ENCODE measurements around the gene TMA7B. TPM values are rescaled to one million over a fixed set of nuclear protein-coding genes. Genes with fewer than 3 reads are reported as not detected.
"Not testable (repeated sequence)": the region's sequence is repeated elsewhere in the genome, so short reads cannot be mapped to it uniquely, and the experiment has no call there.

The TMA7B gene
- polyA plus RNA-seq, 1 donor, result 0.21 TPM

DNA sequence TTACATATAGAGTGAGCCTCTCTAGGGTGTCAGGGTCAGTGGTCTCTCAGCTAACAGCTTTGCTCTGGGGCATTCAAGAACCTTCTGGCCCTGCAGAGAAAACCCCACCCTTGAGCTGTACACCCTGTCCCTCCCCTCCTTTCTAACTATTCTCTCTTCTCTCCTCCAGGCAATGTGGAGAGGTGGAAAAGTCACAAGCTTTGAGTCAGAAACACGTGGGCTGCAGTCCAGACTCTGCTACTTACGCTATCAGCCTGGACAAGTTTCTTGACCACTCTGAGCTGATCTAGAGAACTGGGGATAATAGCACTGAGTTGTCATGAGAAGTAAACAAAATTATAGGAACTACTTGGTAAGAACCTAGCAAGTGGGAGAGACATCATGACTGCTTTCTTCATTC lies 23.8 kb downstream of the TMA7B start:
- peaks cover 16% of the 10 kb centered on the region for H3K4me1 ChIP-seq (ENCODE audit: control insufficient read depth, insufficient read depth, low read length)
- H3K27ac ChIP-seq (ENCODE audit: low read length), result no peak overlapping the region
- no peaks in the 10 kb centered on the region for H3K27me3 ChIP-seq (ENCODE audit: control insufficient read depth, insufficient read depth, low read length)
- no CpG with 5 or more reads among the region's 2 CpGs for WGBS (ENCODE audit: insufficient coverage, low lambda C conversion rate)
- DNase-seq, result no peak
- H3K4me3 ChIP-seq (ENCODE audit: low read length), result no peak overlapping the region
- no peaks in the 10 kb centered on the region for H3K9me3 ChIP-seq (ENCODE audit: control insufficient read depth, low read depth, low read length)
- H3K36me3 ChIP-seq (ENCODE audit: control insufficient read depth, insufficient read depth, low read length), result no peaks in the 10 kb centered on the region

DNA sequence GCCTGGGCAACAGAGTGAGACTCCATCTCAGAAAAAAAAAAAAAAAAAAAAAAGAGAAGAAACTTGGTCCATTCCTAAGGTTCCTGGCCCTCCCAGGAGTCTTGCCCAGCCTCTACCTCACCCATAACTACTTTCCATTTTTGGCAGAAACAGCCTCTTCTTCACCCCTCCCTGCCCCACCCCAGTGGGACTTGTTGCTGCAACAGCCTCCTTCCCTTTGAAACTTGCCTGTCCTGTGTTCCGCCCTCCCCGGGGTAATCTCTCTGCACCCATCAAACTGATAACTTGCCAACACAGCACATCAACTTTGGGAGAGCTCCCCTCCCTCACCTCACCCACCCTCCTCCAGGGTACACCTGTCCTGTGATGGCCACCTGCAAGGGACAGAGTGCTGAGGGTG lies 24.5 kb downstream of the TMA7B start:
- WGBS (ENCODE audit: insufficient coverage, low lambda C conversion rate), result no CpG with 5 or more reads among the region's 2 CpGs
- no peaks in the 10 kb centered on the region for H3K36me3 ChIP-seq (ENCODE audit: control insufficient read depth, insufficient read depth, low read length)
- H3K4me3 ChIP-seq (ENCODE audit: low read length), result no peak overlapping the region
- no peaks in the 10 kb centered on the region for H3K27me3 ChIP-seq (ENCODE audit: control insufficient read depth, insufficient read depth, low read length)
- peaks cover 23% of the 10 kb centered on the region for H3K4me1 ChIP-seq (ENCODE audit: control insufficient read depth, insufficient read depth, low read length)
- peak overlapping the region; percentile 63 for H3K27ac ChIP-seq (ENCODE audit: low read length)
- no peak for DNase-seq
- no peaks in the 10 kb centered on the region for H3K9me3 ChIP-seq (ENCODE audit: control insufficient read depth, low read depth, low read length)

DNA sequence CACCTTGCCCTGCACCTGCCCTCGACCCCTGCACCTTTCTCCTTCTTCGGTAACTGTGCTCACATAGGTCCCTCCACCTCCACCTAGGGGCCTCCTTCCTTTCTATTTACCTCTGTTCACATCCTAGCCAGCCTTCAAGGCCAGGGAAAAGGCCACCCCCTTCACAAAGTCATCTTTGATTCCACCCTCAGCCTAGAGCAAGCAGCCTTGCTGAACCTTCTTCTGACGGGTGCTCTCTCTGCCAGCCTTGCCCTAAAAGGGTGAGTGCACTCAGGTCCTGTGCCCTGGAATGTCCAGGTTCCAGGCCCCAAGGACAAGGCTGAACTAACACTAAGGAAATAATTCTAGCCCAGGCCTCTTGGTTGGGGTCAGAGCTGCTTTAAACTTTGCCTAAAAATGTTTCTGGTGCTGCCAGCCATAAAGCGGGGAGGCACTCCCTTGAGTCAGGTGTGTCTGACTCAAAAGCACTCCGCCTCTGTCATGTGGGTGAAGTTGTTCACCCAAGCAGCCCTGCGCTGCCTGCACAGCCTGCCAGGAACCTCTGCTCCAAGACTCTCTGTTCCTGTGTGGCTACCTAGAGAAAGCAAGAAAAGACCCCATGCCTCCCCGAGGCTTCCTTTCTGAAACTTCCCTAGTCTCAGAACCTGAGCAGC lies 25.3 kb downstream of the TMA7B start:
- Histone ChIP-seq H3K9me3 (ENCODE audit: control insufficient read depth, low read depth, low read length) (no peaks in the 10 kb centered on the region), H3K4me1 (ENCODE audit: control insufficient read depth, insufficient read depth, low read length) (peaks cover 30% of the 10 kb centered on the region), H3K27ac (ENCODE audit: low read length) (peak overlapping the region; percentile 63), H3K4me3 (ENCODE audit: low read length) (no peak overlapping the region), H3K27me3 (ENCODE audit: control insufficient read depth, insufficient read depth, low read length) (no peaks in the 10 kb centered on the region), H3K36me3 (ENCODE audit: control insufficient read depth, insufficient read depth, low read length) (no peaks in the 10 kb centered on the region)
- peak; percentile 67 to 83 for DNase-seq
- WGBS (ENCODE audit: insufficient coverage, low lambda C conversion rate), result no CpG with 5 or more reads among the region's 7 CpGs

DNA sequence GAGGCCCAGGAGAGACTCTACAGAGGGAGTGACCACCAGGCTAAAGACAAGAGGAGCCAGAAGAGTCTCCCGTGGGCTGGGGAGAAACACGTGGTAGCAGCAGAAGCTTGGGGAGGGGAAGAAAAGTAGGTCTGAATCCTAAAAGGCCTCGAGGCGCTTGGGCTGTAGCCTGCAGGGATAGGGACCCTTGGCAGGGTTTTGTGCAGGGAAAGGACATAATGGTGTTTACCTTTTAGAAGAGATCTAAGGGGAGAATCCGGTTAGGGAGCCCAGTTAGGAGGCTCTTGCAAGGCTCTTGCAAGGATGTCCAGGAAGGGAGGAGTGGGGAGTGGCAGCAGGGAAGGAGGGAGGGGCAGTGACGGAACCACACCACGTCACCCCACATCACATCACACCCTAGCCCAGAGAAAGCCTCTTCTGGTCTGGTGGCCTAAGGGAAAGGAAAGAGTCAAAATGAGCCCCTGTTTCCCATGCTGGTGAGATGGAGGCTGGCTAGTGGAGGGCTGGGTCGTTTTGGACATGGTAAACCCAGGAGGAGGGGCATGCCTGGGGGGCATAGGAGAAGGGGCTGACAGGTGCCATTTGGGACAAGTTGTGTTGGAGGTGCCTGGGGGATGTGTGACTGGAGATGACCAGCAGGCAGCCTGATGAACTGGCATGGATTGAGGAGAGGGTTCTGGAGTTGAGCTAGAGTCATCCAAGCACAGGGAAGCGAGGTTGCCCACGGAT lies 28.4 kb downstream of the TMA7B start:
- Histone ChIP-seq H3K36me3 (ENCODE audit: control insufficient read depth, insufficient read depth, low read length) (no peaks in the 10 kb centered on the region), H3K27ac (ENCODE audit: low read length) (no peak overlapping the region), H3K4me3 (ENCODE audit: low read length) (no peak overlapping the region), H3K9me3 (ENCODE audit: control insufficient read depth, low read depth, low read length) (no peaks in the 10 kb centered on the region), H3K4me1 (ENCODE audit: control insufficient read depth, insufficient read depth, low read length) (peaks cover 42% of the 10 kb centered on the region), H3K27me3 (ENCODE audit: control insufficient read depth, insufficient read depth, low read length) (peaks cover under 1% of the 10 kb centered on the region)
- no peak for DNase-seq
- WGBS (ENCODE audit: insufficient coverage, low lambda C conversion rate), result 92% methylated on average over 2 of the region's 10 CpGs

DNA sequence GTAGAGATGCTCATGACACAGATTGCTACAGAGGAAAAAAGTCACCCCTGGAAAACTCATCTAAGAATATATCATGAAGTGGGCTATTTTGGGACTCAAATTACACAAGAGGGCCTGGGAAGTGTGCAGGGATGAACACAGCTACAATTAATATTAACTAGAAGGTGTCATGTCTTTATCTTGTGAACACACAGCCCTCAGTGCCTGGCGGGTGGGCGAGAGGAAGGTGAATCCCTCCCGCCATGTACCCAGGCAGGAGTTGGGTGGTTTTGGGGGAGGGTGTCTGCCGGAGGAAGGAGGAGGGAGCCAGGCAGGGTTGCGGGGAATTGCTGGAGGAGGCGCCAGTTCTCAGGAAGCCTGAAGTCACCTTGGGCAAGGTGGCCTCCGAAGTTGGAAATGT lies 29.4 kb downstream of the TMA7B start:
- WGBS (ENCODE audit: insufficient coverage, low lambda C conversion rate), result no CpG with 5 or more reads among the region's 7 CpGs

DNA sequence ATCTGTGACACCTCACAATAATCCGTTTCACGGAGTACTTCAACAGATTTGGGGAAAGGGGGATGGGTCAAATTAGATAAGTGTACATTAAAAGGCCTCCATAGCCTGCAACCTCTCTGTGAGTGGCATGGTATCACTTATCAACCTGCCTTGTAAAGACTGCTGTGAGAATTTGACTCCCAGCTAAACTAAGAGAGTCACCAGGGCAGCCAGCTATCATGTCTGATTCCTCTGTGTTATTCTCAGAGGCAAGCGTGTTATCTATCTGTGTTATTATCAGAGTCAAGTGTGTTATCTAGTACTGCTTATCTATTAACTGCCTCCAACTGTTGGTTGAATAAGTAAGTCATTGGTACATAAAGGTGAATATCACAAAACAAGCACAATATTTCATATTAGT lies 30.5 kb downstream of the TMA7B start:
- H3K9me3 ChIP-seq (ENCODE audit: control insufficient read depth, low read depth, low read length), result no peaks in the 10 kb centered on the region
- peak overlapping the region; percentile 72 for H3K27ac ChIP-seq (ENCODE audit: low read length)
- WGBS (ENCODE audit: insufficient coverage, low lambda C conversion rate), result no CpG with 5 or more reads among the region's 3 CpGs
- peaks cover 37% of the 10 kb centered on the region for H3K4me1 ChIP-seq (ENCODE audit: control insufficient read depth, insufficient read depth, low read length)
- DNase-seq, result no peak
- peaks cover 12% of the 10 kb centered on the region for H3K27me3 ChIP-seq (ENCODE audit: control insufficient read depth, insufficient read depth, low read length)
- H3K4me3 ChIP-seq (ENCODE audit: low read length), result no peak overlapping the region
- no peaks in the 10 kb centered on the region for H3K36me3 ChIP-seq (ENCODE audit: control insufficient read depth, insufficient read depth, low read length)

More for the DNA sequence above, 29.4 kb downstream of the TMA7B start:
- no peak for DNase-seq
- Histone ChIP-seq H3K27me3 (ENCODE audit: control insufficient read depth, insufficient read depth, low read length) (peaks cover 8% of the 10 kb centered on the region), H3K9me3 (ENCODE audit: control insufficient read depth, low read depth, low read length) (no peaks in the 10 kb centered on the region), H3K36me3 (ENCODE audit: control insufficient read depth, insufficient read depth, low read length) (no peaks in the 10 kb centered on the region), H3K4me1 (ENCODE audit: control insufficient read depth, insufficient read depth, low read length) (peaks cover 47% of the 10 kb centered on the region), H3K4me3 (ENCODE audit: low read length) (no peak overlapping the region), H3K27ac (ENCODE audit: low read length) (no peak overlapping the region)

DNA sequence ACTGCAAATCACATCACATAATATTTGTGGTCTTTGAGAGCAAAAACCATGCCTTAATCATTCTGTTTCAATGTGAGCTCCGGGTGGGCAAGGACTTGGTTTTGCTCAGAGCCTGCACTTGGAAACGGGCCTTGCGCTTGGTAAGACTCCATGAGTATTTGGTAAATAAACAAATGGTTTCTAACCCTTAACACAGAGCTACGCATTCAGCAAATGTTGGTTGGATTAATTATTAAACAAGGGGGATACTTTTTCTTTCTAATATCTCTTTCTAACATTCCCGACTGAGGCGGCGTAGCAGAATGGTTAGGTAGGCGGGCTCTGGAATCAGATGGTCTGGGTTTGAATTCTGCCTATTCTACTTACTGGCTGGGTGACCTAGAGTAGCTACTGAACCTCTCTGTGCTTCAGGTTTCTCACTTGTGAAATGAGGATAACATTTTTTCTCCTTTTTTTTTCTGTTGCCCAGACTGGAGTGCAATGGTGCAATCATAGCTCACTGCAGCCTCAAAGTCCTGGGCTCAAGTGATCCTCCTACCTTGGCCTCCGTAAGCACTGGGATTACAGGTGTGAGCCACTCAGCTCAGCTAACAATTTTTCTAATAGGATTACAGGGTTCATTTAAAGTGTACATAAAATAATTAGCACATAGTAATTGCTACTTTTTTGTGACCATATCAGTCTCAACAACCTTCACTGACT lies 31.1 kb downstream of the TMA7B start:
- H3K27ac ChIP-seq (ENCODE audit: low read length), result peak overlapping the region; percentile 72
- H3K4me1 ChIP-seq (ENCODE audit: control insufficient read depth, insufficient read depth, low read length), result peaks cover 33% of the 10 kb centered on the region
- no peaks in the 10 kb centered on the region for H3K36me3 ChIP-seq (ENCODE audit: control insufficient read depth, insufficient read depth, low read length)
- H3K27me3 ChIP-seq (ENCODE audit: control insufficient read depth, insufficient read depth, low read length), result peaks cover 12% of the 10 kb centered on the region
- H3K9me3 ChIP-seq (ENCODE audit: control insufficient read depth, low read depth, low read length), result no peaks in the 10 kb centered on the region
- peak in 1 of 2 donors; percentile 63 for DNase-seq
- H3K4me3 ChIP-seq (ENCODE audit: low read length), result no peak overlapping the region
- WGBS (ENCODE audit: insufficient coverage, low lambda C conversion rate), result 20% methylated on average over 1 of the region's 9 CpGs

DNA sequence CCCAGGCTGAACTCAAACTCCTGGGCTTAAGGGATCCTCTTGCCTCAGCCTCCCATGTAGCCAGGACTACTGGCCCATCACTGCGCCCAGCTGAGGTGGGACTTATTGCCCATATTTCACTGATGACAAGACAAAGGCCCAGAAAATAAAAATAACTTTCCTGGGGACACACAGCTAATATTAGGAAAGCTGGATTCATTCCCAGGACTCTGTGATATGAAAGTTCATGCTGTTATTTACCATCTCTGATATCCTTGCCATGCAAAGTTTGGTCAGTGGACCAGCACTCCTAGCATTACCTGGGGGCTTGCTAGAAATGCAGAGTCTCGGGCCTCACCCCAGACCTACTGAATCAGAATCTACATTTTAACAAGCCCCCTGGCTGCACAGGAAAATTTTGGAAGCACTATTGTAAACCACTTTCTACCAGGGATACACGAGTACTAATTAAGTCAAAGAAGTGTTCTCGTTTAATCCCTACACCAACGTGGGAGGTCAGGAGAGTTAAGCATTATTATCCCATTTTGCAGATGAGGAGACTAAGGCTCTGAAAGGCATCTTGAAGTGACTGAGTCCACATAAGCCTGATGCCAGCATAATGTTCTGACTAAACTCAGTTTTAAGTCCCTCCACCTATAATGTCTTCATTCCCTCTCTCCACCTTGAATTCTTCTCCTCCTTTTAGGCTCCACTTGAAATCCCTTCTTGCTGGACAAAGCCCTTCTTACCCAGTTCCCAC lies 32.1 kb downstream of the TMA7B start:
- H3K4me1 ChIP-seq (ENCODE audit: control insufficient read depth, insufficient read depth, low read length), result peaks cover 39% of the 10 kb centered on the region
- H3K9me3 ChIP-seq (ENCODE audit: control insufficient read depth, low read depth, low read length), result no peaks in the 10 kb centered on the region
- peaks cover 12% of the 10 kb centered on the region for H3K27me3 ChIP-seq (ENCODE audit: control insufficient read depth, insufficient read depth, low read length)
- DNase-seq, result no peak
- H3K36me3 ChIP-seq (ENCODE audit: control insufficient read depth, insufficient read depth, low read length), result no peaks in the 10 kb centered on the region
- no peak overlapping the region for H3K27ac ChIP-seq (ENCODE audit: low read length)
- no CpG with 5 or more reads among the region's 5 CpGs for WGBS (ENCODE audit: insufficient coverage, low lambda C conversion rate)
- no peak overlapping the region for H3K4me3 ChIP-seq (ENCODE audit: low read length)

DNA sequence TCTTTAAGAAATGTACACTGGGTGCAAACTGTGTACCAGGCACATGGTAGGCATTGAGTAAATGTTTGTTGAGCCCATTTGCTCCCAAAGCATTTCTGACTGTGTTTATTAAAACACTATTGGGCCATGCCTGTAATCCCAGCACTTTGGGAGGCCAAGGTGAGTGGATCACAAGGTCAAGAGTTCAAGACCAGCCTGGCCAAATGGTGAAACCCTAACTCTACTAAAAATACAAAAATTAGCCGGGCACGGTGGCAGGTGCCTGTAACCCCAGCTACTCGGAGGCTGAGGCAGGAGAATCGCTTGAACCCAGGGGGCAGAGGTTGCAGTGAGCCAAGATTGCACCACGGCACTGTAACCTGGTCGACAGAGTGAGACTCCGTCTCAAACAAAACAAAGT lies 32.7 kb downstream of the TMA7B start:
- Histone ChIP-seq H3K4me1 (ENCODE audit: control insufficient read depth, insufficient read depth, low read length) (peaks cover 46% of the 10 kb centered on the region), H3K27me3 (ENCODE audit: control insufficient read depth, insufficient read depth, low read length) (peaks cover 12% of the 10 kb centered on the region)
- H3K9me3 ChIP-seq (ENCODE audit: control insufficient read depth, low read depth, low read length); H3K4me3 ChIP-seq (ENCODE audit: low read length); H3K36me3 ChIP-seq (ENCODE audit: control insufficient read depth, insufficient read depth, low read length); DNase-seq; H3K27ac ChIP-seq (ENCODE audit: low read length): not testable (repeated sequence)
- 100% methylated on average over 1 of the region's 7 CpGs for WGBS (ENCODE audit: insufficient coverage, low lambda C conversion rate)

DNA sequence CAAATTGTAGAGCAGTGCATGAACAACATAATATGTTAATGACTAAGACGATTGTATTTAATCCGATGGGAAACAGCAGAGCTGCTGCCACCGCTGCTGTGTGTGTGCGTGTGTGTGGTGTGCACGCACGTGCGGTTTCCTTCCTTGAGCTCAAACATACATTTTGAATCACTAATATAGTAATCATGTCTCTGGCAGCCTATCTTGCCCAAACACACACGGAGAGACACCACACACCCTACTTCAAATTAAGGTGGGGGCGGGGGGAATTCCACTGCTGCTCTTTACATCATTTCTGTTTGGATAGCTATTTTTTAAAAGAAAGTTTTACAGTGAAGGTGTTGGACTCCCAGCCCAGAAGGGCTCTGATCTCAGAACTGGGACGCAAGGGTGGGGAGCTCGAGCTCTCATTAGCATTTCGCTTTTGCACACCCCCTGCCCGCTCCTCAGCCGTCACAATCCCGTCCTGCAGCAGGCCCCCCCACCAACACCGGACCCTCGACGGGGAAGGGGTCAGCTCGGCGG lies 33.9 kb downstream of the TMA7B start:
- no peak for DNase-seq
- H3K36me3 ChIP-seq (ENCODE audit: control insufficient read depth, insufficient read depth, low read length), result no peaks in the 10 kb centered on the region
- no peak overlapping the region for H3K4me3 ChIP-seq (ENCODE audit: low read length)
- H3K9me3 ChIP-seq (ENCODE audit: control insufficient read depth, low read depth, low read length), result no peaks in the 10 kb centered on the region
- peaks cover 56% of the 10 kb centered on the region for H3K4me1 ChIP-seq (ENCODE audit: control insufficient read depth, insufficient read depth, low read length)
- peaks cover 12% of the 10 kb centered on the region for H3K27me3 ChIP-seq (ENCODE audit: control insufficient read depth, insufficient read depth, low read length)
- H3K27ac ChIP-seq (ENCODE audit: low read length), result no peak overlapping the region
- WGBS (ENCODE audit: insufficient coverage, low lambda C conversion rate), result no CpG with 5 or more reads among the region's 20 CpGs

All from large intestine (tissue), 3 donors.